Caco-2 (cell line): ENCODE results near the gene ROPN1L. TPM values are rescaled to one million over a fixed set of nuclear protein-coding genes. Genes with fewer than 3 reads are reported as not detected.

Source experiments
- BruUV-seq: library from RNA; stranded (reverse); fragments of 400-500 nt; replicated peaks from 2 replicates; lab custom pipeline; 2021; lab: Mats Ljungman, UMichigan
- CTCF ChIA-PET: fragments of 300-600 bp; sonication (Branson Sonifier 250); formaldehyde crosslinking; loops from one replicate; lab custom pipeline; 2022; ENCODE audit warnings: antibody characterized with exemption; lab: Charles Lee
- POLR2A ChIA-PET: fragments of 300-600 bp; sonication (Branson Sonifier 250); formaldehyde crosslinking; loops from one replicate; lab custom pipeline; 2022; ENCODE audit warnings: antibody characterized with exemption; lab: Charles Lee
- DNase-seq, 2 experiments: peaks; one replicate each; pipeline versions ENCODE4 v3.0.0 to v3.0.0-alpha.2; 2020 to 2022
- H3K27me3 ChIP-seq: replicated peaks from 2 replicates; pipeline ENCODE4 v1.6.0; 2011; ENCODE audit warnings: low read length; ENCODE audit not compliant: control insufficient read depth, insufficient read depth
- H3K36me3 ChIP-seq: 2 replicates; pipeline ENCODE4 v1.5.1; 2011; ENCODE audit warnings: low read length; ENCODE audit not compliant: control insufficient read depth, insufficient read depth
- H3K4me1 ChIP-seq: fragments of 250-450 bp; sonication (Bioruptor Pico); 2 replicates; pipeline ENCODE4 v1.5.1; 2020; ENCODE audit warnings: mild to moderate bottlenecking
- H3K4me3 ChIP-seq: 2 replicates; pipeline ENCODE4 v1.5.1; 2011; ENCODE audit warnings: low read depth, mild to moderate bottlenecking, control low read depth, low read length
- H3K9me3 ChIP-seq: fragments of 250-450 bp; sonication (Bioruptor Pico); 2 replicates; pipeline ENCODE4 v1.5.1; 2020; ENCODE audit warnings: mild to moderate bottlenecking, moderate library complexity
- H3K27ac Mint-ChIP-seq: one replicate; pipeline ENCODE4 v1.8.0; 2022; ENCODE audit warnings: mixed read lengths; ENCODE audit not compliant: unreplicated experiment
- H3K27me3 Mint-ChIP-seq: one replicate; pipeline ENCODE4 v1.8.0; 2022; ENCODE audit warnings: mixed read lengths; ENCODE audit not compliant: insufficient read depth, unreplicated experiment
- H3K36me3 Mint-ChIP-seq: one replicate; pipeline ENCODE4 v1.8.0; 2022; ENCODE audit warnings: mild to moderate bottlenecking, mixed read lengths; ENCODE audit not compliant: insufficient read depth, unreplicated experiment
- H3K4me1 Mint-ChIP-seq: one replicate; pipeline ENCODE4 v1.8.0; 2022; ENCODE audit warnings: low read depth, mixed read lengths; ENCODE audit not compliant: unreplicated experiment
- H3K4me3 Mint-ChIP-seq: one replicate; pipeline ENCODE4 v1.8.0; 2022; ENCODE audit warnings: mild to moderate bottlenecking, moderate library complexity, mixed read lengths; ENCODE audit not compliant: unreplicated experiment
- H3K9me3 Mint-ChIP-seq: one replicate; pipeline ENCODE4 v1.8.0; 2022; ENCODE audit warnings: mixed read lengths; ENCODE audit not compliant: unreplicated experiment
- intact Hi-C: fragments of 100-400 bp; cut with micrococcal nuclease; formaldehyde crosslinking; loops from one replicate; pipeline ENCODE4 v1.10.0; 2022; ENCODE audit not compliant: unreplicated experiment
- total RNA-seq: library from RNA; stranded (reverse); gene quantifications from 2 replicates; pipeline ENCODE4 v1.2.3, GENCODE V29; 2022
- TF ChIP-seq, protein P1 (sequence below), 2 experiments: fragments of 200-600 bp in 1 of 2; IDR thresholded peaks; 1 replicate in 1 of 2; 2 replicates in 1 of 2; pipeline versions ENCODE4 v1.5.1 to v1.8.0; 2011 to 2022; ENCODE audit warnings: antibody characterized with exemption in 1 of 2, control low read depth in 1 of 2, inconsistent platforms in 1 of 2, low read depth in 1 of 2, low read length in 1 of 2, mild to moderate bottlenecking in 1 of 2, moderate library complexity in 1 of 2; ENCODE audit not compliant: insufficient read depth in 1 of 2, severe bottlenecking in 1 of 2, unreplicated experiment in 1 of 2

ROPN1L gene
- total RNA-seq, 1 experiment from 2014 or later: 0.48 TPM

DNA sequence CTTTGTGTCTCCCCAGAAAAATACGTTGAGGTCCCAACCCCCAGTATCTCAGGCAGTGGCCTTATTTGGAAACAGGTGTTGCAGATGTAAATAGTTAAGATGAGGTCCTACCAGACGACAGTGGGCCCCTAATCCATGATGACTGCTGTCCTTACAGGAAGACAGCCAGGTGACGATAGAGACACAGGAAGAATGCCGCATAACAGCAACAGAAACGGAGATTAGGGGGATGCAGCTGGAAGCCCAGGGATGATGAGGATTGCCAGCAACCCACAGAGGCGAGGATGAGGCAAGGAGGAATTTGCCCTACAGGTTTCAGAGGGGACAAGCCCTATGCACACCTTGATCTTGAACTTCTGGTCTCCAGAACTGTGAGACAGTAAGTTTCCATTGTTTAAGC lies 46.5 kb downstream of the ROPN1L start:
- no TSS peak for BruUV-seq
- CTCF ChIA-PET: no interaction called here
- no peaks in the 10 kb centered on the region for H3K27me3 ChIP-seq
- peaks cover 11% of the 10 kb centered on the region for H3K9me3 ChIP-seq
- Mint-ChIP-seq H3K27me3 (no peaks in the 10 kb centered on the region), H3K27ac (no peak overlapping the region), H3K9me3 (peaks cover 9% of the 10 kb centered on the region), H3K4me3 (no peak overlapping the region), H3K36me3 (peaks cover 29% of the 10 kb centered on the region), H3K4me1 (peaks cover 18% of the 10 kb centered on the region)
- no peak for DNase-seq
- POLR2A ChIA-PET: no interaction called here
- intact Hi-C loops: no loop called here
- TF ChIP-seq, protein P1, sequence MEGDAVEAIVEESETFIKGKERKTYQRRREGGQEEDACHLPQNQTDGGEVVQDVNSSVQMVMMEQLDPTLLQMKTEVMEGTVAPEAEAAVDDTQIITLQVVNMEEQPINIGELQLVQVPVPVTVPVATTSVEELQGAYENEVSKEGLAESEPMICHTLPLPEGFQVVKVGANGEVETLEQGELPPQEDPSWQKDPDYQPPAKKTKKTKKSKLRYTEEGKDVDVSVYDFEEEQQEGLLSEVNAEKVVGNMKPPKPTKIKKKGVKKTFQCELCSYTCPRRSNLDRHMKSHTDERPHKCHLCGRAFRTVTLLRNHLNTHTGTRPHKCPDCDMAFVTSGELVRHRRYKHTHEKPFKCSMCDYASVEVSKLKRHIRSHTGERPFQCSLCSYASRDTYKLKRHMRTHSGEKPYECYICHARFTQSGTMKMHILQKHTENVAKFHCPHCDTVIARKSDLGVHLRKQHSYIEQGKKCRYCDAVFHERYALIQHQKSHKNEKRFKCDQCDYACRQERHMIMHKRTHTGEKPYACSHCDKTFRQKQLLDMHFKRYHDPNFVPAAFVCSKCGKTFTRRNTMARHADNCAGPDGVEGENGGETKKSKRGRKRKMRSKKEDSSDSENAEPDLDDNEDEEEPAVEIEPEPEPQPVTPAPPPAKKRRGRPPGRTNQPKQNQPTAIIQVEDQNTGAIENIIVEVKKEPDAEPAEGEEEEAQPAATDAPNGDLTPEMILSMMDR (IDR thresholded peaks at IDR 0.05; ENCODE audit: insufficient read depth in 1 of 2, low read depth in 1 of 2, low read length in 1 of 2, severe bottlenecking in 1 of 2, unreplicated experiment in 1 of 2): no peak
- H3K4me3 ChIP-seq: no peak overlapping the region
- no peaks in the 10 kb centered on the region for H3K36me3 ChIP-seq
- H3K4me1 ChIP-seq: peaks cover 23% of the 10 kb centered on the region

DNA sequence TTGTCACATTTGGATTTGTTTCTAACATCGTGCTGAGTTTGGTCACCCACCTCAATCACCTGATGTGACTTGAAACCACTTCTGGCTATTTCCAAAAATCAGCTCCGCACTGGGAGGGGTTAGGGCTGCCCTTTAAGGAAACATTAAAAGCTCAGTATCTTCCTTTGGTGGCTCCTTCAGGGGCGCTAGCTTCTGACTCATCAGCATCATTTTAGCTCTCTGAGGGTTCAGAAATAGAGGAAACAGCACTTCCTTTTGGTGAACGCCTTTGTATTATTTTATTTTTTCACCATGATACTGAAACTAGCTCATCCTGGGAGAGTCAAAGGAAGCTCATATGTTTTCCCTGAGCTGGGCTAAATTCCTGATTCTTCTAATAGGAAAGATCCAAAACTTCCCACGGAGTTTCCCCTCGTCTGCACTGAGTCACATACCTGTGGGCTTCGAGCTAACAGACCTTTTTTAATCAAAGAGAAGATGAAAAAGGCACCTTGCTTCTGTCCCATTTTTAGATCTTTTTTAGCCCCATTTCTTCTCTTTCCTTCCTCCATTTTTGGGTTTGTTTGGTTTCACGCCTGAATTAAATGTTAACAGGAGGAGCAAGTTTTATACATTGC lies 48.2 kb downstream of the ROPN1L start:
- Mint-ChIP-seq H3K36me3 (peaks cover 29% of the 10 kb centered on the region), H3K4me1 (peaks cover 4% of the 10 kb centered on the region), H3K9me3 (peaks cover 19% of the 10 kb centered on the region), H3K27ac (no peak overlapping the region), H3K27me3 (no peaks in the 10 kb centered on the region), H3K4me3 (no peak overlapping the region)
- Histone ChIP-seq H3K4me1 (peaks cover 16% of the 10 kb centered on the region), H3K4me3 (no peak overlapping the region), H3K27me3 (no peaks in the 10 kb centered on the region), H3K9me3 (peaks cover 28% of the 10 kb centered on the region), H3K36me3 (no peaks in the 10 kb centered on the region)
- no peak for DNase-seq
- POLR2A ChIA-PET: no interaction called here
- BruUV-seq: no TSS peak
- intact Hi-C loops: no loop called here
- TF ChIP-seq, protein P1 (IDR thresholded peaks at IDR 0.05; ENCODE audit: insufficient read depth in 1 of 2, low read depth in 1 of 2, low read length in 1 of 2, severe bottlenecking in 1 of 2, unreplicated experiment in 1 of 2): no peak
- CTCF ChIA-PET: no interaction called here

DNA sequence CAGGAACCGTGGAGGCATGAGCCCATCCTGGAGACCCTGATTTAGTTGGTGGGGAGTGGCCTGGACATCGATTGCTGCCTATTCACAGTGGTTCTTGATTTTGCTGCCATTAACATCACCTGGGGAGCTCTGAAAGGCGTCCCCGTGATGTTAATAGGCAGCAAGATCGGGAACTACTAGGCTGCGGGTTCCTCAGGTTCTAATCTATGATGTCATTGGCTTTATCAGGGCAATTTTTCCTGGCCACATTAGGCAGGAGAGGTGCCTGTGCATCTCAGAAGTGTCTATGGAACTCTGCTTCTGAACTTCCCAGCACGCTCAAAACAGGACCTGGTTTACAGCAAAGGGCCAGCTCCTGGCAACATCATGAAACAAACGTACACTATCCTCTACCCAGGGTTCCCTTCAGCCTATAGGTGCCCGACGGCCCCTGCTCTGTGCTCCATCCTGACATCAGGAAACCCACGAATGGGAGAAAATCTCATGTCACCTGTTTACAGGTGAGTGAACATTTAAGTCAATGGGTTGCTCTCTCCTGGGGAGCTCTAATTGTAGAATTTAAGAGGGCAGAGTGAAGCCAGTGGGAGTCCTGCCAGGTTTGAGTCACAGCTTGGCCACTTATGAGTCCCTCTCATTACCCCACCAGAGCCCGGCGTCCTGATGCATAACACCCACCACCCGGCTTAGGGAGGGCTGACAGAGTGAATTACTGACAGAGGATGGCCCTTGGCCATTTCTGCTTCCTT lies 49.4 kb downstream of the ROPN1L start:
- ChIA-PET POLR2A (no interaction called here), CTCF (no interaction called here)
- intact Hi-C loops: no loop called here
- H3K4me1 Mint-ChIP-seq: no peaks in the 10 kb centered on the region
- no peak overlapping the region for H3K4me3 Mint-ChIP-seq
- no peak for DNase-seq
- BruUV-seq: no TSS peak
- H3K36me3 Mint-ChIP-seq: peaks cover 25% of the 10 kb centered on the region
- no peaks in the 10 kb centered on the region for H3K36me3 ChIP-seq
- TF ChIP-seq, protein P1 (IDR thresholded peaks at IDR 0.05; ENCODE audit: insufficient read depth in 1 of 2, low read depth in 1 of 2, low read length in 1 of 2, severe bottlenecking in 1 of 2, unreplicated experiment in 1 of 2): no peak
- H3K9me3 Mint-ChIP-seq: peaks cover 19% of the 10 kb centered on the region
- H3K9me3 ChIP-seq: peaks cover 39% of the 10 kb centered on the region
- no peak overlapping the region for H3K27ac Mint-ChIP-seq
- H3K4me3 ChIP-seq: no peak overlapping the region
- no peaks in the 10 kb centered on the region for H3K27me3 ChIP-seq
- peaks cover 4% of the 10 kb centered on the region for H3K4me1 ChIP-seq
- no peaks in the 10 kb centered on the region for H3K27me3 Mint-ChIP-seq
